HepG2 (cell line): Measurements from ENCODE around the gene CEP83. TPM values are rescaled to one million over a fixed set of nuclear protein-coding genes. Genes with fewer than 3 reads are reported as not detected.

Source experiments
- CEBPB ChIP-seq: IDR thresholded peaks from 2 replicates; pipeline ENCODE4 v1.6.1; 2011; ENCODE audit warnings: low read depth, low read length, improper control_type of control experiment, borderline replicate concordance
- NBN ChIP-seq: fragments of 450-650 bp; conservative IDR thresholded peaks from 2 replicates; pipeline ENCODE4 v1.6.1; 2017
- SATB2 ChIP-seq: sonication (generic); formaldehyde crosslinking; IDR thresholded peaks from 2 replicates; pipeline ENCODE4 v1.5.0; 2020; ENCODE audit warnings: missing genetic modification reagents
- SIN3A ChIP-seq: IDR thresholded peaks from 2 replicates; pipeline ENCODE4 v1.6.1; 2011; ENCODE audit warnings: low read depth, mild to moderate bottlenecking, control low read depth, low read length, borderline replicate concordance
- SNAPC2 ChIP-seq: sonication (generic); formaldehyde crosslinking; IDR thresholded peaks from 2 replicates; pipeline ENCODE4 v1.8.1; 2022; ENCODE audit warnings: mild to moderate bottlenecking, missing genetic modification reagents
- SRSF4 ChIP-seq: fragments of 200-400 bp; formaldehyde crosslinking; IDR thresholded peaks from one replicate; pipeline ENCODE4 v1.6.1; 2018; ENCODE audit warnings: mild to moderate bottlenecking, low read depth, low read length, moderate library complexity; ENCODE audit not compliant: poor library complexity, severe bottlenecking
- WIZ ChIP-seq: sonication (generic); formaldehyde crosslinking; IDR thresholded peaks from 2 replicates; pipeline ENCODE4 v1.5.1; 2020; ENCODE audit warnings: mild to moderate bottlenecking, missing genetic modification reagents
- ZNF777 ChIP-seq: sonication (generic); formaldehyde crosslinking; IDR thresholded peaks from 2 replicates; pipeline ENCODE4 v1.4.0; 2020; ENCODE audit warnings: missing genetic modification reagents
- ZNF883 ChIP-seq: sonication (generic); formaldehyde crosslinking; IDR thresholded peaks from 2 replicates; pipeline ENCODE4 v1.5.1; 2020; ENCODE audit warnings: mild to moderate bottlenecking, missing genetic modification reagents; ENCODE audit errors: not compliant biosample characterization
- polyA plus RNA-seq, 8 experiments: library from polyadenylated mRNA; depleted of rRNA in 3 of 8; stranded (reverse) in 7 of 8; unstranded in 1 of 8; fragments of >200 nt; fragmentation: Illumina TruSeq in 4 of 8; extraction: Trizol in 4 of 8; gene quantifications; 2 replicates each; pipeline versions ENCODE4 v1.2.1 to v1.2.3, GENCODE V29; 2011 to 2016; ENCODE audit warnings: low read depth in 4 of 8, missing spikeins in 1 of 8, mixed read lengths in 1 of 8; ENCODE audit not compliant: insufficient read depth in 1 of 8
- total RNA-seq, 5 experiments: library from RNA; depleted of rRNA; stranded (reverse); fragments of >200 nt; fragmentation: Illumina TruSeq; extraction: Trizol; gene quantifications; 2 replicates each; pipeline ENCODE4 v1.2.3, GENCODE V29; 2016; ENCODE audit warnings: low read depth in 1 of 5
- TF ChIP-seq, protein P1 (sequence below): sonication (generic); formaldehyde crosslinking; IDR thresholded peaks from 2 replicates; pipeline ENCODE4 v1.4.0; 2020; ENCODE audit warnings: missing genetic modification reagents
- TF ChIP-seq, protein P2 (sequence below): IDR thresholded peaks from 2 replicates; pipeline ENCODE4 v1.6.1; 2016; ENCODE audit warnings: mild to moderate bottlenecking, missing biosample characterization, missing genetic modification reagents
- TF ChIP-seq, protein P3 (sequence below): sonication (generic); formaldehyde crosslinking; IDR thresholded peaks from 2 replicates; pipeline ENCODE4 v1.4.0; 2020; ENCODE audit warnings: missing genetic modification reagents, borderline replicate concordance
- TF ChIP-seq, protein P4 (sequence below): sonication (generic); formaldehyde crosslinking; IDR thresholded peaks from 2 replicates; pipeline ENCODE4 v1.4.0; 2020; ENCODE audit warnings: missing genetic modification reagents, borderline replicate concordance
- TF ChIP-seq, protein P5 (sequence below): IDR thresholded peaks from 2 replicates; pipeline ENCODE4 v1.6.1; 2016

The CEP83 gene
- total and polyA plus RNA-seq, 2 of the 13 experiments (the other 11 are each of a cell fraction or from before 2014, with no cell fraction given): 6.2 to 19.2 TPM

DNA sequence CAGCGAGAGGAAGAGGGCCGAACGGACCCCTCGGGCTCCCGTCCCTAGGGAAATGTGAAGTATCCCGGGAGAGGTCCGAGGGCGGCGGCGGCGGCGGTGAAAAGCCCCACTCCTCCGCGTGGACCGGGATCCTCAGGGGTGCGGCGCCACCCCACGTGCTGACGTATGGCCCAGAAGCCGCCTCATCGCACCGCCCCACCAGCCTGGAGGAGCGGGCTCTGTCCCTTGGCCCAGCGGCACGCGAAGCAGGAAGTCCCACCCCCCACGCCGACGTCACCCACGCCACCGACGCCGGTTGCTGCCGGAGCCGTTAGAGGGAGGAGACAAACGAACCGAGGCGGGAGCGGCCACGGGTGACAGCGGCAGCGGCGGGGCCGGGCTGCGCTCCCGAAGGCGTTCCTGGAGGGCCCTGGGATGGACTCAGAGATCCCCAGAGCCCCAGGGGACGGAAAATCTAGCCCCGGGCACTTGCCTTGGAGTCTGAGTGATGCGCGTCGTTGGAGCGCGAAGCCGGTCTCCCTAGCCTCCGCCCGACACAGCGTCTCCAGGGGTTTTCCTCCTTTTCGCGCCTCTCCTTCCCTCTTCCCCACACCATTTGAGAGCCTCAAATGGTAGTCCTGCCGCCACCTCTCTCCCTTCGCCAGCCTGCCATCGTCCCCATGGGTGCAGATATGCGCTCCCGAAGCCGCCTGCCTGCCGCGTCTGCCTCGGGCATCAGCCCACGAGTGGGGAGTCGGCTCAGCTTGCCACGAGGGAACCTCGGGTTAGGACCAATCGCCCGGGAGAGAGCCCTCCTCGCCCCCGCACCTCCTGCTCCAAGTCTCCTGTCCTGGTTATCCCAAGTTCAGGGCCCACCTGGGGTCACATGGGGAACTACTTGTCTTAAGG, at the start of gene CEP83 (continued):
- TF ChIP-seq, protein P1, sequence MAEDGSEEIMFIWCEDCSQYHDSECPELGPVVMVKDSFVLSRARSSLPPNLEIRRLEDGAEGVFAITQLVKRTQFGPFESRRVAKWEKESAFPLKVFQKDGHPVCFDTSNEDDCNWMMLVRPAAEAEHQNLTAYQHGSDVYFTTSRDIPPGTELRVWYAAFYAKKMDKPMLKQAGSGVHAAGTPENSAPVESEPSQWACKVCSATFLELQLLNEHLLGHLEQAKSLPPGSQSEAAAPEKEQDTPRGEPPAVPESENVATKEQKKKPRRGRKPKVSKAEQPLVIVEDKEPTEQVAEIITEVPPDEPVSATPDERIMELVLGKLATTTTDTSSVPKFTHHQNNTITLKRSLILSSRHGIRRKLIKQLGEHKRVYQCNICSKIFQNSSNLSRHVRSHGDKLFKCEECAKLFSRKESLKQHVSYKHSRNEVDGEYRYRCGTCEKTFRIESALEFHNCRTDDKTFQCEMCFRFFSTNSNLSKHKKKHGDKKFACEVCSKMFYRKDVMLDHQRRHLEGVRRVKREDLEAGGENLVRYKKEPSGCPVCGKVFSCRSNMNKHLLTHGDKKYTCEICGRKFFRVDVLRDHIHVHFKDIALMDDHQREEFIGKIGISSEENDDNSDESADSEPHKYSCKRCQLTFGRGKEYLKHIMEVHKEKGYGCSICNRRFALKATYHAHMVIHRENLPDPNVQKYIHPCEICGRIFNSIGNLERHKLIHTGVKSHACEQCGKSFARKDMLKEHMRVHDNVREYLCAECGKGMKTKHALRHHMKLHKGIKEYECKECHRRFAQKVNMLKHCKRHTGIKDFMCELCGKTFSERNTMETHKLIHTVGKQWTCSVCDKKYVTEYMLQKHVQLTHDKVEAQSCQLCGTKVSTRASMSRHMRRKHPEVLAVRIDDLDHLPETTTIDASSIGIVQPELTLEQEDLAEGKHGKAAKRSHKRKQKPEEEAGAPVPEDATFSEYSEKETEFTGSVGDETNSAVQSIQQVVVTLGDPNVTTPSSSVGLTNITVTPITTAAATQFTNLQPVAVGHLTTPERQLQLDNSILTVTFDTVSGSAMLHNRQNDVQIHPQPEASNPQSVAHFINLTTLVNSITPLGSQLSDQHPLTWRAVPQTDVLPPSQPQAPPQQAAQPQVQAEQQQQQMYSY (CRISPR knock-in tag): no peak
- TF ChIP-seq ZNF883 (CRISPR knock-in tag): peak; percentile 66
- TF ChIP-seq NBN: no peak
- no peak for TF ChIP-seq SRSF4
- TF ChIP-seq ZNF777 (CRISPR knock-in tag): peak; percentile 85
- TF ChIP-seq, protein P2, sequence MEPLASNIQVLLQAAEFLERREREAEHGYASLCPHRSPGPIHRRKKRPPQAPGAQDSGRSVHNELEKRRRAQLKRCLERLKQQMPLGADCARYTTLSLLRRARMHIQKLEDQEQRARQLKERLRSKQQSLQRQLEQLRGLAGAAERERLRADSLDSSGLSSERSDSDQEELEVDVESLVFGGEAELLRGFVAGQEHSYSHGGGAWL (CRISPR knock-in tag): peak; percentile 82
- TF ChIP-seq CEBPB: no peak
- no peak; the same call in 1 of the 2 replicates for TF ChIP-seq SIN3A
- TF ChIP-seq, protein P3, sequence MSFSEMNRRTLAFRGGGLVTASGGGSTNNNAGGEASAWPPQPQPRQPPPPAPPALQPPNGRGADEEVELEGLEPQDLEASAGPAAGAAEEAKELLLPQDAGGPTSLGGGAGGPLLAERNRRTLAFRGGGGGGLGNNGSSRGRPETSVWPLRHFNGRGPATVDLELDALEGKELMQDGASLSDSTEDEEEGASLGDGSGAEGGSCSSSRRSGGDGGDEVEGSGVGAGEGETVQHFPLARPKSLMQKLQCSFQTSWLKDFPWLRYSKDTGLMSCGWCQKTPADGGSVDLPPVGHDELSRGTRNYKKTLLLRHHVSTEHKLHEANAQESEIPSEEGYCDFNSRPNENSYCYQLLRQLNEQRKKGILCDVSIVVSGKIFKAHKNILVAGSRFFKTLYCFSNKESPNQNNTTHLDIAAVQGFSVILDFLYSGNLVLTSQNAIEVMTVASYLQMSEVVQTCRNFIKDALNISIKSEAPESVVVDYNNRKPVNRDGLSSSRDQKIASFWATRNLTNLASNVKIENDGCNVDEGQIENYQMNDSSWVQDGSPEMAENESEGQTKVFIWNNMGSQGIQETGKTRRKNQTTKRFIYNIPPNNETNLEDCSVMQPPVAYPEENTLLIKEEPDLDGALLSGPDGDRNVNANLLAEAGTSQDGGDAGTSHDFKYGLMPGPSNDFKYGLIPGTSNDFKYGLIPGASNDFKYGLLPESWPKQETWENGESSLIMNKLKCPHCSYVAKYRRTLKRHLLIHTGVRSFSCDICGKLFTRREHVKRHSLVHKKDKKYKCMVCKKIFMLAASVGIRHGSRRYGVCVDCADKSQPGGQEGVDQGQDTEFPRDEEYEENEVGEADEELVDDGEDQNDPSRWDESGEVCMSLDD: no peak
- TF ChIP-seq, protein P4, sequence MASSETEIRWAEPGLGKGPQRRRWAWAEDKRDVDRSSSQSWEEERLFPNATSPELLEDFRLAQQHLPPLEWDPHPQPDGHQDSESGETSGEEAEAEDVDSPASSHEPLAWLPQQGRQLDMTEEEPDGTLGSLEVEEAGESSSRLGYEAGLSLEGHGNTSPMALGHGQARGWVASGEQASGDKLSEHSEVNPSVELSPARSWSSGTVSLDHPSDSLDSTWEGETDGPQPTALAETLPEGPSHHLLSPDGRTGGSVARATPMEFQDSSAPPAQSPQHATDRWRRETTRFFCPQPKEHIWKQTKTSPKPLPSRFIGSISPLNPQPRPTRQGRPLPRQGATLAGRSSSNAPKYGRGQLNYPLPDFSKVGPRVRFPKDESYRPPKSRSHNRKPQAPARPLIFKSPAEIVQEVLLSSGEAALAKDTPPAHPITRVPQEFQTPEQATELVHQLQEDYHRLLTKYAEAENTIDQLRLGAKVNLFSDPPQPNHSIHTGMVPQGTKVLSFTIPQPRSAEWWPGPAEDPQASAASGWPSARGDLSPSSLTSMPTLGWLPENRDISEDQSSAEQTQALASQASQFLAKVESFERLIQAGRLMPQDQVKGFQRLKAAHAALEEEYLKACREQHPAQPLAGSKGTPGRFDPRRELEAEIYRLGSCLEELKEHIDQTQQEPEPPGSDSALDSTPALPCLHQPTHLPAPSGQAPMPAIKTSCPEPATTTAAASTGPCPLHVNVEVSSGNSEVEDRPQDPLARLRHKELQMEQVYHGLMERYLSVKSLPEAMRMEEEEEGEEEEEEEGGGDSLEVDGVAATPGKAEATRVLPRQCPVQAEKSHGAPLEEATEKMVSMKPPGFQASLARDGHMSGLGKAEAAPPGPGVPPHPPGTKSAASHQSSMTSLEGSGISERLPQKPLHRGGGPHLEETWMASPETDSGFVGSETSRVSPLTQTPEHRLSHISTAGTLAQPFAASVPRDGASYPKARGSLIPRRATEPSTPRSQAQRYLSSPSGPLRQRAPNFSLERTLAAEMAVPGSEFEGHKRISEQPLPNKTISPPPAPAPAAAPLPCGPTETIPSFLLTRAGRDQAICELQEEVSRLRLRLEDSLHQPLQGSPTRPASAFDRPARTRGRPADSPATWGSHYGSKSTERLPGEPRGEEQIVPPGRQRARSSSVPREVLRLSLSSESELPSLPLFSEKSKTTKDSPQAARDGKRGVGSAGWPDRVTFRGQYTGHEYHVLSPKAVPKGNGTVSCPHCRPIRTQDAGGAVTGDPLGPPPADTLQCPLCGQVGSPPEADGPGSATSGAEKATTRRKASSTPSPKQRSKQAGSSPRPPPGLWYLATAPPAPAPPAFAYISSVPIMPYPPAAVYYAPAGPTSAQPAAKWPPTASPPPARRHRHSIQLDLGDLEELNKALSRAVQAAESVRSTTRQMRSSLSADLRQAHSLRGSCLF: no peak
- no peak for TF ChIP-seq SATB2 (CRISPR knock-in tag)
- no peak; the same call in 1 of the 2 replicates for TF ChIP-seq WIZ
- TF ChIP-seq SNAPC2 (CRISPR knock-in tag): no peak
- TF ChIP-seq, protein P5, sequence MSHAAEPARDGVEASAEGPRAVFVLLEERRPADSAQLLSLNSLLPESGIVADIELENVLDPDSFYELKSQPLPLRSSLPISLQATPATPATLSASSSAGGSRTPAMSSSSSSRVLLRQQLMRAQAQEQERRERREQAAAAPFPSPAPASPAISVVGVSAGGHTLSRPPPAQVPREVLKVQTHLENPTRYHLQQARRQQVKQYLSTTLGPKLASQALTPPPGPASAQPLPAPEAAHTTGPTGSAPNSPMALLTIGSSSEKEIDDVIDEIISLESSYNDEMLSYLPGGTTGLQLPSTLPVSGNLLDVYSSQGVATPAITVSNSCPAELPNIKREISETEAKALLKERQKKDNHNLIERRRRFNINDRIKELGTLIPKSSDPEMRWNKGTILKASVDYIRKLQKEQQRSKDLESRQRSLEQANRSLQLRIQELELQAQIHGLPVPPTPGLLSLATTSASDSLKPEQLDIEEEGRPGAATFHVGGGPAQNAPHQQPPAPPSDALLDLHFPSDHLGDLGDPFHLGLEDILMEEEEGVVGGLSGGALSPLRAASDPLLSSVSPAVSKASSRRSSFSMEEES (CRISPR knock-in tag): peak; percentile 45; the same call in 1 of the 2 replicates
